Melanocyte of skin (primary cell): Measurements from ENCODE around the gene IFNB1. TPM values are rescaled to one million over a fixed set of nuclear protein-coding genes. Genes with fewer than 3 reads are reported as not detected.

Experiments
- small RNA-seq, 2 donors: library from RNA; depleted of rRNA; stranded (forward); fragments of <200 nt; gene quantifications; one replicate each; pipeline ENCODE3, GENCODE V24; 2012
- total RNA-seq, 2 donors: library from RNA; depleted of rRNA; stranded (reverse); fragments of >200 nt; gene quantifications; 2 replicates each; pipeline ENCODE4 v1.2.3, GENCODE V29; 2012

The IFNB1 gene
- 1 to 10 TPM in 1 of 2 donors, under 1 TPM in 1; 0.69 to 2.0 TPM for total RNA-seq

DNA sequence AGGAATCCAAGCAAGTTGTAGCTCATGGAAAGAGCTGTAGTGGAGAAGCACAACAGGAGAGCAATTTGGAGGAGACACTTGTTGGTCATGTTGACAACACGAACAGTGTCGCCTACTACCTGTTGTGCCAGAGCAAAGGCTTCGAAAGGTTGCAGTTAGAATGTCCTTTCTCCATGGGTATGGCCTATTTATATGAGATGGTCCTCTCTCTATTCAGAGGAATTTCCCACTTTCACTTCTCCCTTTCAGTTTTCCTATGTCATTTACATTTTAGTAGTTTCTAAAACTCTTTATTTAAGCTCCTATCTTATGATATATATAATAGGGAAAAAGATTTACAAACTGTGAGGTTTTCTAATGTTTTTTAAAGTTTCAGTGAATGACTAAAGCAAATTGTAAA, at the start of gene IFNB1:
Gene IFNB1, minus strand, starts transcription at position 162 of the 400 bp plus-strand sequence. Its CDS starts 73 bp downstream, at position 89.

GRCh38 chr9:21031091-21031807, 46.5 kb downstream of the IFNB1 start, which contains the start of gene HACD4:
TSS of gene HACD4 (minus strand) at chr9:21031640. CDS start at chr9:21031590, 50 bp downstream.

Small RNA genes within 50 kb of the gene (small RNA-seq; reads per million reads assigned to genes)
- gene IFNWP4 = 0 reads per million in 2 donors

Other genes with a start within 250 kb of the IFNB1 start
- 1 to 10 TPM; 3.4 to 4.7 TPM for gene HACD4, start 46.3 kb downstream of the IFNB1 start, total RNA-seq
- gene IFNW1, start 63.9 kb upstream of the IFNB1 start, total RNA-seq = not detected
- gene IFNA21, start 88.7 kb upstream of the IFNB1 start, total RNA-seq = not detected
- gene IFNA4, start 109.6 kb upstream of the IFNB1 start, total RNA-seq = not detected
- not detected for gene IFNA7, start 124.3 kb upstream of the IFNB1 start, total RNA-seq
- not detected for gene IFNA10, start 129.2 kb upstream of the IFNB1 start, total RNA-seq
- gene IFNA16, start 139.4 kb upstream of the IFNB1 start, total RNA-seq = not detected
- gene IFNA17, start 150.3 kb upstream of the IFNB1 start, total RNA-seq = not detected
- gene IFNA14, start 162.1 kb upstream of the IFNB1 start, total RNA-seq = not detected
- not detected for gene IFNA5, start 227.4 kb upstream of the IFNB1 start, total RNA-seq